GM12801 (cell line): Measurements from ENCODE around the gene EEA1.

Source experiments
- TF ChIP-seq, protein P1 (sequence below): IDR thresholded peaks from one replicate; pipeline ENCODE4 v1.5.1; 2011; ENCODE audit warnings: control low read depth; ENCODE audit not compliant: insufficient read length; ENCODE audit errors: extremely low read depth

EEA1 gene

DNA sequence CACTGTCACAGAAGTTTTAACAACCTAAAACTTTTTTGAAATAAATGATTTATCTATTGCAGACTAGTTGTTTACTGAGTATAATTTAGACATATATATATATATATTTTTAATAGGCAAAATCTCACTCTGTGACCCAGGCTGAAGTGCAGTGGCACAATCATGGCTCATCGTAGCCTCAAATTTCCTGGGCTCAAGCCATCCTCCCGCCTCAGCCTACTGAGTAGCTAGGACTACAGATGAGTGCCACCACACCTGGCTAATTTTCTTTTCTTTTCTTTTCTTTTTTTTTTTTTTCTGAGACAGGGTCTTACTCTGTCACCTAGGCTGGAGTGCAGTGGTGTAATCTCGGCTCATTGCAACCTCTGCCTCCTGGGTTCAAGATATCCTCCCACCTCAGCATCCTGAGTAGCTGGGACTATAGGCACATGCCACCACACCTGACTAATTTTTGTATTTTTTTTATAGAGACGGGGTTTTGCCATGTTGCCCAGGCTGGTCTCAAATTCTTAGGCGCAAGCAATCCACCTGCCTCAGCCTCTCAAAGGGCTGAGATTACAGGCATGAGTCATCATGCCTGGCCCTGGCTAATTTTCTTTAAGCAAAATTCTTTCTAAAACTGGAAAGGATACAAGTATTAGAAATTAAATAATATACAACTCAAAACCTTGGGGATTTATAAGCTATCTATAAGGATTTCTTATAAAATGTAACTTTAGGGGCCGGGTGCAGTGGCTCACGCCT, 23.1 kb downstream of the EEA1 start:
- TF ChIP-seq, protein P1, sequence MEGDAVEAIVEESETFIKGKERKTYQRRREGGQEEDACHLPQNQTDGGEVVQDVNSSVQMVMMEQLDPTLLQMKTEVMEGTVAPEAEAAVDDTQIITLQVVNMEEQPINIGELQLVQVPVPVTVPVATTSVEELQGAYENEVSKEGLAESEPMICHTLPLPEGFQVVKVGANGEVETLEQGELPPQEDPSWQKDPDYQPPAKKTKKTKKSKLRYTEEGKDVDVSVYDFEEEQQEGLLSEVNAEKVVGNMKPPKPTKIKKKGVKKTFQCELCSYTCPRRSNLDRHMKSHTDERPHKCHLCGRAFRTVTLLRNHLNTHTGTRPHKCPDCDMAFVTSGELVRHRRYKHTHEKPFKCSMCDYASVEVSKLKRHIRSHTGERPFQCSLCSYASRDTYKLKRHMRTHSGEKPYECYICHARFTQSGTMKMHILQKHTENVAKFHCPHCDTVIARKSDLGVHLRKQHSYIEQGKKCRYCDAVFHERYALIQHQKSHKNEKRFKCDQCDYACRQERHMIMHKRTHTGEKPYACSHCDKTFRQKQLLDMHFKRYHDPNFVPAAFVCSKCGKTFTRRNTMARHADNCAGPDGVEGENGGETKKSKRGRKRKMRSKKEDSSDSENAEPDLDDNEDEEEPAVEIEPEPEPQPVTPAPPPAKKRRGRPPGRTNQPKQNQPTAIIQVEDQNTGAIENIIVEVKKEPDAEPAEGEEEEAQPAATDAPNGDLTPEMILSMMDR = no peak

- TF ChIP-seq, protein P1 = no peak
These were observed 23.8 kb downstream of the EEA1 start for GRCh38 chr12:92905258-92905810.

GRCh38 chr12:92900941-92901340, 28.2 kb downstream of the EEA1 start:
- TF ChIP-seq, protein P1 = no peak

DNA sequence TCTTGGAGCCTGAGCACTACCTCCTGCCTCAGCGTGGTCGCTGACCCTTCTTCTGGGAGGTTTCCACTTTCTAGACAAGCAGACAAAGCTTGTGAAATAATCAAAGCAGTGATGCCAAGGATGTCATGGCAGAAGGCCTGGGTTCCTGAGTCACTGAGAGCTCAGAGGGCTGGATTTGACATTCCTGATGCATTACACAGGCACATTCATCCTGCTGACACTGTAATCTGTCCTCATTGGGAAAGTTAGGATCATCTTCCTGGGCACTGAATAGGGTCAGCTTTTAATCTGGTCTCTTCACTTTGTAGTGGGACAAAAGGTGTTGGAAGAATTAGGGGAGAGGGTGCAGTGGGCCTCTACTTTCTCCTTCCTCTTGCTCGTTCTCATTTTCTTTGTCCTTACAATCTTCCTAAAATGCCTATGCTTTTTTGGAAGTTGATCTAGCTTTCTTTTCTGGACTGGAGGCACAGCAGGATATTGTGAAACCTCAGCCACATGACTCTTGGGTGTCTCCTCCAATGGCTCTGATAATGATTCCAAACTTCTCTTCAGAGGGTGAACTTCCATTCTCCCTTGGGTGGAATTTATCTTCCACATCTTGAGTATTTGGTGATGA, 29.6 kb downstream of the EEA1 start:
- TF ChIP-seq, protein P1 = no peak

GRCh38 chr12:92898755-92899154, 30.3 kb downstream of the EEA1 start:
- TF ChIP-seq, protein P1 = no peak

GRCh38 chr12:92897844-92898243, 31.3 kb downstream of the EEA1 start:
- TF ChIP-seq, protein P1 = no peak

- TF ChIP-seq, protein P1 = no peak
These were observed 38.4 kb downstream of the EEA1 start for GRCh38 chr12:92890601-92891106.
